NCI-H1105 (cell line): Measurements from ENCODE around the gene ZNF292.
"Not testable (repeated sequence)": the region's sequence is repeated elsewhere in the genome, so short reads cannot be mapped to it uniquely, and the experiment has no call there.

Source experiments
- DNase-seq: peaks from one replicate; lab custom pipeline; 2025; lab: John Stamatoyannopoulos, UW

Gene ZNF292

DNA sequence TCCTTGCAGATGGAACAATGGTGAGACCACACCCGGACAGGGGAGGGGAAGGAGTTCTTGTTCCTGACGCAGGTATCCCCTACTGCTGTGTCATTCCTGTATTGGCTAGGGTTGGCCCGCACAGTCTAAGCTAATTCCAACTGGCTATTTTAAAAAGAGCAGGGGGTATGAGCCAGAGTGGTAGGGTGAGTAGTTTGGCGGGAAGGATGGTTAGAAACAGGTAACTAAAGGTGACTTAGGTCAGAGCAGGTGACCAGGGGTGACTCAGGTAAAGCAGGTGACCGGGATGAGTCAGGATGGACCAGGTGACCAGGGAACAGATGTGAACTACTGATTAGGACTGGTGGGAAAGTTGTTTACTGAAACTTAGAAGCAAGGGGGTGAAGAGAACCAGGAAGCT is 58.0 kb downstream of the ZNF292 start:
- no peak for DNase-seq

- no peak for DNase-seq
Measured at GRCh38 chr6:87214831-87215230, 59.5 kb downstream of the ZNF292 start.

DNA sequence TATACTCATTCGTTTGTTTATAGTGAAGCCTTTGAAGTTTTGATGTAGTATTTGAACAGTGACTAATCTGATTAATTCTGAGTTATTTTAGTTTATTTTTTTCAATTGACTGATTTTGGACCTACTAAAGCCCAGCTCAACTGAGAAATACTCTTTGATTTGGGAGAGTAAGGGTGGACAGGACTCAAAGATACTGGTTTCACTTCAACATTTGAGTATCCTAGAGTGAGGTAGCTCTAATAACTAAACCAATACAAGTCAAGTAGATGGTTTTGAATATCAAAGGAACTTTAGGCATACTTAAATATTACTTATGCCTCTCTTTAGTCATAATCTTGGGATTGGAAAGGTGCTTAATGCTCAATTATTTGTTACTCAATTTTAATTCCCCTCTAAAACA is 65.6 kb downstream of the ZNF292 start:
- no peak for DNase-seq

DNA sequence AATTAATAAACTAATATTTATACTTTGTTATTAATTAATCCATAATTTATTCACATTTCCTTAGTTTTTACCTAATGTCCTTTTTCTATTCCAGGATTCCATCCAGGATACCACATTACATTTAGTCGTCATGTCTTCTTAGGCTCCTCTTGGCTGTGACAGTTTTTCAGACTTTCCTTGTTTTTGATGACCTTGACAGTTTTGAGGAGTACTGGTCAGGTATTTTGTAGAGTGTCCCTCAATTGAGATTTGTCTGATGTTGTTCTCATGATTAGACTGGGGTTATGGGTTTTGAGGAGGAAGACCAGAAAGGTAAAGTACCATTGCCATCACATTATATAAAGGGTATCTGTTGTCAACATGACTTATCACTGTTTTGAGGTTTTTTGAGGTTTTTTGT is 67.3 kb downstream of the ZNF292 start:
- no peak for DNase-seq

- no peak for DNase-seq
Measured at GRCh38 chr6:87224971-87225370, 69.6 kb downstream of the ZNF292 start.

DNA sequence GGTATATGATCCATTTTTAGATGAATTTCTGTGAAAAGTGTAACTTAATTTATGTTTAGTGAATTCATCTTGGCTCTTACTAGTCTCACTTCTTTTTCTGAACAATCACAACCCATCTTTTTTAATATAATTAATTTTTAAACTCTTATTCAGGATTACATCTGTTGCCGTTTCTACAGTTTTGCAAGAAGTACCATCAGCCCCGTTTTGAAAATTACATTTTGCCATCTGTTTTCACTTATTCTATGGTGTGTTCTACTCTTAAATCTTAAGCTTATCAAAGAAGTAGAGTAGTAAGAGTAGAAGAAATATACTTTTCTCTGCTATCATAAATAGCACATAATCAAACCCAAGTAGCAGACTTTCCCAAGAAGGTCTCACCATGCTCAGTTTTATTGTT is 70.1 kb downstream of the ZNF292 start:
- no peak for DNase-seq

DNA sequence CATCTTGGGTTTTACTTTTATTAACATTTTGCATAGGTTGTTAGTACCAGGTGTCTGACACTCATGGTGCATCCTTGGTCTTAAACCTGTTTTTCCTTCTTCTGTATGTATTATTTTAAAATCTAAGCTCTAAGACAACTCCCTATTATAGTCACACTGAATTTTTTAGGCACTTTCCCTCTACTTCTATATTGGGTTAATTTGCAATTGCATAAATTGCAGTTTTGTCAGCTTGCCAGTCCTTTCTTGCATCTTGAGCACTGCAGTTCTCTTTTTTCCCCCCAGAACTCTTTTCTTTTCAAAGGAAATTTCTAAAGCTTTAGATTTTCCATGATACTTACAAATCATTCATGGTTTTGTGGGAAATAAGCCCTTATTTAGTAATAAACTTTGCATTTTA is 70.6 kb downstream of the ZNF292 start:
- no peak for DNase-seq

DNA sequence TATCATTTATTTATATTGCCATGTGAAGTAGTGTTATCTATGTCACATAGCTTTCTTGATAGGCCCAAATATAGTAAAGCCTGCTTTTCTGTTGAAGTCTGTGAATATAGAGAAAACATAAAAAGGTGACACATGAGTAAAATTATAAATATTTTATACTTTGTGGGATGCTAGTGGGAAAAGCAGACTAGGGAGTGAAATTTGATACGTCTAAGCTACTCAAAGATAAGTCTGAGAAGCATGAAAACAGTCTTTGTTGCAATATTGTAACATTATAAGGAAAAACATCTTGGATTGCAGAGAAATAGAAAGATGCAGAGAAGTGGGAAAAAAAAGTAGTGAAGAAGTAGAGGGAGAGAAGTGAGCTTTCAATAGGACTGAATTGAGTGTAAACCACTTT is 75.4 kb downstream of the ZNF292 start:
- no peak for DNase-seq

DNA sequence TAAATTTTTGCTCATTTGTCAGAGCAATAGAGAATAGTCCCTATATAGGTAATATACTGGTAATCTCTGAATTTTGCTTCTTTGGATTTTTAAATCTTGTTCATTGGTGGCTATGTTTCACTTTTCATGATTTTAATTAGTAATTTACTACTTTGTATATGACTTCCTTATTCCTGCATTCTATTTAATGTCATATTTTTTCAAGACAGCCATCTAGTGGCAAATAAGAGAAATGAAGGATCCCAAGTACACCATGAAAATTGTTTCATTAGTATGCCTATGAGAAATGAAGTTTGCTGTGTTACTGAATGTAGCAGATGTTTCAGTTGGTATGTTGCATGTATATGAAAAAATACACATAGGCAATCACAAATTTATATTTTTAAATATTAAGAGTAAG is 82.4 kb downstream of the ZNF292 start:
- no peak for DNase-seq

GRCh38 chr6:87239098-87239635 is 83.8 kb downstream of the ZNF292 start:
- DNase-seq: not testable (repeated sequence)

GRCh38 chr6:87241304-87241703 is 85.9 kb downstream of the ZNF292 start:
- no peak for DNase-seq

DNA sequence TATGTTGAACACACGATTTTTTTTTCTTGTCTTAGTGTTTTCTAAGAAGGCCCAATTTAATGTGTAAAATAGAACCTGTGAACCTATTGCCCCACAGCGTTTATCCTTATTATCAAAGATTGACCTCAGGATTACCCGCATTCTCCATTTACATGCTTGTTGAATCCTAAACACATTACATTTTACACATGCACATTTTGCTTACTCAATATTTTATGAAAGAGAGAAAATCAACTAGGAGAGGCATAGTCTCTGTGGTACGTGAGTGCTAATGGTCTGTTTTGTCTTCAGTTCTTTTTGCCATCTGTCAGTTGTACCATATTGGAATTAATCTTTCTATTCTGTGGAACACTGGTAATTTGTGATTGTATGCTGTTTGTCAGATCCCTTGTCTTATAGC is 86.9 kb downstream of the ZNF292 start:
- DNase-seq: no peak

DNA sequence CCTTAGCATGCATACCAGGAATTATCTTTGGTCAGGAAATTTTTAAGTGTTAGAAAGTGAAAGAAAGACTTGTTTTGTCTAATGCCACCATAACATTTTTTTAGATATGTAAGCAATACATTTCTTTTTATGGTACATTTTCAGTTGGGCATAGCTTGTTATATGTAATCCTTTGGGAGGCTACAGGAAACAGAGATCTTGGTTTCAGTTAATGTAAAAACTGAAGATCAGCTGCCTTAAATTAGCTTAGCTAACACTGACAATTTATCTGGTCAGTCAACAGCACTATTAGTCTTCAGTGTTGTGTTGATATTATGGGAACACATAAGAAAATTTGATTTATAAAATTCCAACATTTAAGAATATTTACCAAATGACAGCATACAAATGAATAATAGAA is 88.4 kb downstream of the ZNF292 start:
- no peak for DNase-seq

DNA sequence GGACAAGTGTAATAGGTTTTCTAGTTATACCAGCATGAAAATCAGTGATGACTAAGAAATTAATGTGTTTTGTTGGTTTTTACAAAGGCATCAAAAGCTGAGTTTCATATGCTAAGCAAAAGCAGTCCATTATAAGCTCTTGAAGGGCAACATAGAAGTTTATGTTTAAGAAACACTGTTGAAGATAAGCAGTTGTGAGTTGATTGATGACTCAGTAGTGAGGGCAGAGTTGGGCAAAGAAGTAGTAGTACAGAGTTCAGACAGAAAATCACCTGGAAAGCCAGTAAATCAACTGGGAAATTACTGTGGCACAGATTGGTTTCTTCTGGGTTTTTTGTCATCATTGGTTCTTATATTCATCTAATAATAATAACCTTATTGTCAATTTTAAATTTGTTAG is 89.0 kb downstream of the ZNF292 start:
- no peak for DNase-seq

DNA sequence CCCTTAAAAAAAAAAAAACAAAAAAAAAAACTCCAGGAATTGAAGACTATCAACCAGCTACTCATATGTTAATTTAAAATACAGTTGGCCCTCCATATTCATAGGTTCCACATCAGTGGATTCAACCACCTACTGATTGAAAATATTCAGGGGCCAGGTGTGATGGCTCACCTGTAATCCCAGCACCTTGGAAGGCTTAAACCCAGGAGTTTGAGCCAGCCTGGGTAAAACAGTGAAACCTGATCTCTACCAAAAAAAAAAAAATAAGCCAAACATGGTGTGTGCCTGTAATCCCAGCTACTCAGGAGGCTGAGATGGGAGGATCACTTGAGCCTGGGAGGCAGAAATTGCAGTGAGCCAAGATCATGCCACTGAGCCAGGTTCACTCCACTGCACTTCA is 94.7 kb downstream of the ZNF292 start:
- no peak for DNase-seq

- no peak for DNase-seq
Measured at GRCh38 chr6:87251225-87251624, 95.9 kb downstream of the ZNF292 start.

DNA sequence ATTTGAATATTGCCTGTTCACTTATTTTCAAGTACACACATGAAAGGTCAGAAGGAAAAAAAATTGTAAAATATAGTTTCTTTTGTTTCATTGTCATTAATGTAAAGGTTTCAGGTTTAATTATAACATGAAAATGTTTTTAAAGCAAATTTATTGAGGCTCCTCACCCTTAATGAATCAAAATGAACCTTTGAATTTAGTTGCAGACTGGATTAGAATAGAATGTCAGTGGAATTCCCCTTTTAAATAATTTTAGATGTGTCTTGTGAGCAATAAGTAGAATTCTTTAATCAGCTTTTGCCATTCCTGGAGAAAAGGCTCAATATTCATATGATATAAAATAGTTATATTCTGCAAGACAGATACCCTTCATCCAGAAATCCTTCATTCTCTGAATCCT is 96.4 kb downstream of the ZNF292 start:
- DNase-seq: no peak

DNA sequence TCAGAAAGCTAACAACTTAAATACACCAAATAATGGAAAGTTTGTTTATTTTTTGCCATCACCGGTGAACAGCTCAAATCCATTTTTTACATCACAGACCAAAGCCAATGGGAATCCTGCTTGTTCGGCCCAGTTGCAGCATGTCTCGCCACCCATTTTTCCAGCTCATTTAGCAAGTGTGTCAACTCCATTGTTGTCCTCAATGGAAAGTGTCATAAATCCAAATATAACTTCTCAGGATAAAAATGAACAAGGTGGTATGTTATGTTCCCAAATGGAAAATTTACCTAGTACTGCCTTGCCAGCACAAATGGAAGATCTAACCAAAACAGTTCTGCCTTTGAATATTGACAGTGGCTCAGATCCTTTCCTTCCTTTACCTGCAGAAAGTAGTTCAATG is 101.7 kb downstream of the ZNF292 start:
- no peak for DNase-seq

DNA sequence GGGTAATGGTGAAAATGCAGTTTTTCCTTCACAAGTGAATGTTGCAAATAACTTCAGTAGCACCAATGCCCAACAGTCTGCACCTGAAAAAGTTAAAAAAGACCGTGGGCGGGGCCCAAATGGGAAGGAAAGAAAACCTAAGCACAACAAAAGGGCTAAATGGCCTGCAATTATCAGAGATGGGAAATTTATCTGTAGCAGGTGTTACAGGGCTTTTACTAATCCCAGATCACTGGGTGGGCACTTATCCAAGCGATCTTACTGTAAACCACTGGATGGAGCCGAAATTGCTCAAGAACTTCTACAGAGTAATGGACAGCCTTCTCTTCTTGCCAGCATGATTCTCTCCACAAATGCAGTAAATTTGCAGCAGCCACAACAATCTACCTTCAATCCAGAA is 102.2 kb downstream of the ZNF292 start:
- DNase-seq: peak; percentile 87

DNA sequence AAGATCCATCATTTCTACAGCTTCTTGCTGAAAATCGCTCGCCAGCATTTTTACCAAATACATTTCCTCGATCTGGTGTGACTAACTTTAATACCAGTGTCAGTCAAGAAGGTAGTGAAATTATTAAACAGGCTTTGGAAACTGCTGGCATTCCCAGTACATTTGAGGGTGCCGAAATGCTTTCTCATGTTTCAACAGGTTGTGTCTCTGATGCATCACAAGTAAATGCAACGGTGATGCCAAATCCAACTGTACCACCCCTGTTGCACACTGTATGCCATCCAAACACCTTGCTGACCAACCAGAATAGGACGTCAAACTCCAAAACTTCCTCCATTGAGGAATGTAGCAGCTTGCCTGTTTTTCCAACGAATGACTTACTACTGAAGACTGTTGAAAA is 102.6 kb downstream of the ZNF292 start:
- DNase-seq: no peak

GRCh38 chr6:87259791-87260190 is 104.4 kb downstream of the ZNF292 start:
- DNase-seq: no peak

DNA sequence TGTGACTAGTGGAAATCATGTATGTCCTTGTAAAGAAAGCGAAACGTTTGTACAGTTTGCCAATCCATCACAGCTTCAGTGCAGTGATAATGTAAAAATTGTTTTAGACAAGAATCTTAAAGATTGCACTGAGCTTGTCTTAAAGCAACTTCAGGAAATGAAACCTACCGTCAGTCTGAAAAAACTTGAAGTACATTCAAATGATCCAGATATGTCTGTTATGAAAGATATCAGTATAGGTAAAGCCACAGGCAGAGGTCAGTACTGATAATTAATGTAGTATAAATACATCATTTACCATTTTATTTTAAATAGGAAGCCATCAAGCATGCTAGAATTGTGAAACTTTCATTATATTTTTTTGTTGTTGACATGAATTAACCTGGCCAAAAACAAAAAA is 106.2 kb downstream of the ZNF292 start:
- DNase-seq: no peak

- no peak for DNase-seq
Measured at GRCh38 chr6:87264481-87264880, 109.1 kb downstream of the ZNF292 start.

DNA sequence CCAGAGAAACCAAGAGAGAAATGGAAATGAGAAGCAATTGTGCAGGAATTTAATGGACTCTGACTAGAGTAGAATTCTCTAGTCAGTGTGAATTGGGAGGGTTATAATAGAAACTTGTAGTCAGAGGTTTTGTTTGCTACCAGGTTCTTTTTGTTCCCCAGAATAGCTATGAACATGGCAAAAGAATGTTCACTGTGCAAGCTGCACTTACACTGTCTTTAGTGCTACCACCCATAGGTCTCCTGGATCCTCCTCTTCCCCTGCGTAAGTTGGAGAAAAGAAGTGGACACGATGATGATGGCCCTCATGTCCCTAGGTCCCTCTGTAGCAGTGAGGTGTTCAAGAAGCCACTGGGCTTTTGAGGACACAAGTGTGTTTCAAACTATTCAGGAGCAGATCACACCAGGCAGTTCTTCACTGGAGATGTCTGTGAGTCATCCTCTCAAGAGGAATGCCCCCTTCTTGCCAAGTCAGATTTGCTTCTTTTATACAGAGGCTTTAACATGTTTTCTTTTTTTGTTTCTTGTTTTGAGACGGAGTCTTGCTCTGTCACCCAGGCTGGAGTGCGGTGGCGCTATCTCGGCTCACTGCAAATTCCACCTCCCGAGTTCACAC is 119.4 kb downstream of the ZNF292 start:
- no peak for DNase-seq

DNA sequence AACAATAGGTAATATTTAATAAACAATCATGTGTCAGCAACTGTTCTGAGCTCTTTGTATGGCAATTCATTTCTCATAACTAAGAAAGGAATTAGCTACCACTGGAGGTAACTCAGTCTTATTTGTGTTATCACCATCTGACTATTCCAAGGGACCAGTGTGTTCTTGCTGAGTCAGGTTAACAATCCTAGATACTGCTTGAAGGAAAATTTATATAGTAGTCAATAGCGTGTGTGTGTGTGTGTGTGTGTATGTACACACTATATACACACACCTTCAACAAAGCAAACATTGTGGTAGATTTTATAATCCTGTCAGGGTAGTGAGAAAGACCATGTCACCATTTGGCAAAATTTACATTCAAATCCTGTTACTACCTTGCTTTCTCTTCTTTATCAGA is 121.3 kb downstream of the ZNF292 start:
- DNase-seq: no peak
